GM12878 (cell line): Measurements from ENCODE around the gene EDA2R. TPM values are rescaled to one million over a fixed set of nuclear protein-coding genes. Genes with fewer than 3 reads are reported as not detected.

ENCODE experiments used
- SP1 ChIP-seq: IDR thresholded peaks from one replicate; pipeline ENCODE4 v1.6.1; 2011; ENCODE audit warnings: low read depth, low read length
- ZBTB40 ChIP-seq: fragments of 450-650 bp; IDR thresholded peaks from 2 replicates; pipeline ENCODE4 v1.6.1; 2016; ENCODE audit warnings: mild to moderate bottlenecking, moderate library complexity, borderline replicate concordance
- polyA plus RNA-seq, 11 experiments: library from polyadenylated mRNA; depleted of rRNA in 4 of 11; unstranded in 6 of 11; stranded (reverse) in 5 of 11; fragments of >200 nt; fragmentation: Nextera tagmentation in 4 of 11; fragmentation: Illumina TruSeq in 1 of 11; extraction: Ambion mirVana in 4 of 11; extraction: Trizol in 1 of 11; gene quantifications; 1 replicate in 1 of 11; 2 replicates in 10 of 11; pipeline versions ENCODE4 v1.2.1 to v1.2.3, GENCODE V29; 2011 to 2016; ENCODE audit warnings: inconsistent platforms in 2 of 11, missing spikeins in 2 of 11, low read depth in 1 of 11
- total RNA-seq, 4 experiments: library from RNA; depleted of rRNA in 3 of 4; stranded (reverse); fragments of >200 nt in 3 of 4; fragmentation: Illumina TruSeq in 1 of 4; extraction: Trizol in 1 of 4; gene quantifications; 2 replicates each; pipeline versions ENCODE4 v1.2.1 to v1.2.3, GENCODE V29; 2013 to 2021
- TF ChIP-seq, protein P1 (sequence below): fragments of 450-650 bp; IDR thresholded peaks from 2 replicates; pipeline ENCODE4 v1.6.1; 2017; ENCODE audit warnings: low read depth, mild to moderate bottlenecking, moderate library complexity
- TF ChIP-seq, protein P2 (sequence below): fragments of 450-650 bp; IDR thresholded peaks from 2 replicates; pipeline ENCODE4 v1.6.1; 2018; ENCODE audit warnings: borderline replicate concordance, mild to moderate bottlenecking; ENCODE audit not compliant: partially characterized antibody

The EDA2R gene
- total and polyA plus RNA-seq, 10 of the 15 experiments (the other 5 are each of a cell fraction or from before 2014, with no cell fraction given), result 3.3 to 33.5 (median 8.4) TPM

- TF ChIP-seq SP1 (no peak), ZBTB40 (no peak)
- TF ChIP-seq, protein P1, sequence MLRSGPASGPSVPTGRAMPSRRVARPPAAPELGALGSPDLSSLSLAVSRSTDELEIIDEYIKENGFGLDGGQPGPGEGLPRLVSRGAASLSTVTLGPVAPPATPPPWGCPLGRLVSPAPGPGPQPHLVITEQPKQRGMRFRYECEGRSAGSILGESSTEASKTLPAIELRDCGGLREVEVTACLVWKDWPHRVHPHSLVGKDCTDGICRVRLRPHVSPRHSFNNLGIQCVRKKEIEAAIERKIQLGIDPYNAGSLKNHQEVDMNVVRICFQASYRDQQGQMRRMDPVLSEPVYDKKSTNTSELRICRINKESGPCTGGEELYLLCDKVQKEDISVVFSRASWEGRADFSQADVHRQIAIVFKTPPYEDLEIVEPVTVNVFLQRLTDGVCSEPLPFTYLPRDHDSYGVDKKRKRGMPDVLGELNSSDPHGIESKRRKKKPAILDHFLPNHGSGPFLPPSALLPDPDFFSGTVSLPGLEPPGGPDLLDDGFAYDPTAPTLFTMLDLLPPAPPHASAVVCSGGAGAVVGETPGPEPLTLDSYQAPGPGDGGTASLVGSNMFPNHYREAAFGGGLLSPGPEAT, result no peak
- TF ChIP-seq, protein P2, sequence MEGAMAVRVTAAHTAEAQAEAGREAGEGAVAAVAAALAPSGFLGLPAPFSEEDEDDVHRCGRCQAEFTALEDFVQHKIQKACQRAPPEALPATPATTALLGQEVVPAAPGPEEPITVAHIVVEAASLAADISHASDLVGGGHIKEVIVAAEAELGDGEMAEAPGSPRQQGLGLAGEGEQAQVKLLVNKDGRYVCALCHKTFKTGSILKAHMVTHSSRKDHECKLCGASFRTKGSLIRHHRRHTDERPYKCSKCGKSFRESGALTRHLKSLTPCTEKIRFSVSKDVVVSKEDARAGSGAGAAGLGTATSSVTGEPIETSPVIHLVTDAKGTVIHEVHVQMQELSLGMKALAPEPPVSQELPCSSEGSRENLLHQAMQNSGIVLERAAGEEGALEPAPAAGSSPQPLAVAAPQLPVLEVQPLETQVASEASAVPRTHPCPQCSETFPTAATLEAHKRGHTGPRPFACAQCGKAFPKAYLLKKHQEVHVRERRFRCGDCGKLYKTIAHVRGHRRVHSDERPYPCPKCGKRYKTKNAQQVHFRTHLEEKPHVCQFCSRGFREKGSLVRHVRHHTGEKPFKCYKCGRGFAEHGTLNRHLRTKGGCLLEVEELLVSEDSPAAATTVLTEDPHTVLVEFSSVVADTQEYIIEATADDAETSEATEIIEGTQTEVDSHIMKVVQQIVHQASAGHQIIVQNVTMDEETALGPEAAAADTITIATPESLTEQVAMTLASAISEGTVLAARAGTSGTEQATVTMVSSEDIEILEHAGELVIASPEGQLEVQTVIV, result no peak
These were observed 45.3 kb upstream of the EDA2R start (continued) for GRCh38 chrX:66684196-66684595.
